ENCODE data around the gene RFX4. TPM values are rescaled to one million over a fixed set of nuclear protein-coding genes. Genes with fewer than 3 reads are reported as not detected.

The RFX4 gene
- total RNA-seq, 4 donors from 2014 or later: not detected

GRCh38 chr12:106704081-106704480 lies 121.3 kb downstream of the RFX4 start:
- Histone ChIP-seq H3K4me3 (no peak overlapping the region), H3K27ac (replicated peaks in 1 of 4) (no peak overlapping the region), H3K9me3 (peaks cover 0 to 22% (median 5%) of the 10 kb centered on the region in 4 donors), H3K4me1 (no peaks in the 10 kb centered on the region), H3K36me3 (no peaks in the 10 kb centered on the region), H3K27me3 (no peaks in the 10 kb centered on the region)
- TF ChIP-seq EP300 (IDR thresholded peaks at IDR 0.05) (no peak), POLR2AphosphoS5 (IDR thresholded peaks at IDR 0.05) (no peak), POLR2A (IDR thresholded peaks at IDR 0.05; ENCODE audit: low read depth) (no peak)
- TF ChIP-seq, protein P1, sequence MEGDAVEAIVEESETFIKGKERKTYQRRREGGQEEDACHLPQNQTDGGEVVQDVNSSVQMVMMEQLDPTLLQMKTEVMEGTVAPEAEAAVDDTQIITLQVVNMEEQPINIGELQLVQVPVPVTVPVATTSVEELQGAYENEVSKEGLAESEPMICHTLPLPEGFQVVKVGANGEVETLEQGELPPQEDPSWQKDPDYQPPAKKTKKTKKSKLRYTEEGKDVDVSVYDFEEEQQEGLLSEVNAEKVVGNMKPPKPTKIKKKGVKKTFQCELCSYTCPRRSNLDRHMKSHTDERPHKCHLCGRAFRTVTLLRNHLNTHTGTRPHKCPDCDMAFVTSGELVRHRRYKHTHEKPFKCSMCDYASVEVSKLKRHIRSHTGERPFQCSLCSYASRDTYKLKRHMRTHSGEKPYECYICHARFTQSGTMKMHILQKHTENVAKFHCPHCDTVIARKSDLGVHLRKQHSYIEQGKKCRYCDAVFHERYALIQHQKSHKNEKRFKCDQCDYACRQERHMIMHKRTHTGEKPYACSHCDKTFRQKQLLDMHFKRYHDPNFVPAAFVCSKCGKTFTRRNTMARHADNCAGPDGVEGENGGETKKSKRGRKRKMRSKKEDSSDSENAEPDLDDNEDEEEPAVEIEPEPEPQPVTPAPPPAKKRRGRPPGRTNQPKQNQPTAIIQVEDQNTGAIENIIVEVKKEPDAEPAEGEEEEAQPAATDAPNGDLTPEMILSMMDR (IDR thresholded peaks at IDR 0.05): no peak
- WGBS: 47% methylated on average over 3 of the region's 3 CpGs
- intact Hi-C loops (cut with DNase I): no loop called here
- DNase-seq (ENCODE audit: extremely low spot score): no peak

DNA sequence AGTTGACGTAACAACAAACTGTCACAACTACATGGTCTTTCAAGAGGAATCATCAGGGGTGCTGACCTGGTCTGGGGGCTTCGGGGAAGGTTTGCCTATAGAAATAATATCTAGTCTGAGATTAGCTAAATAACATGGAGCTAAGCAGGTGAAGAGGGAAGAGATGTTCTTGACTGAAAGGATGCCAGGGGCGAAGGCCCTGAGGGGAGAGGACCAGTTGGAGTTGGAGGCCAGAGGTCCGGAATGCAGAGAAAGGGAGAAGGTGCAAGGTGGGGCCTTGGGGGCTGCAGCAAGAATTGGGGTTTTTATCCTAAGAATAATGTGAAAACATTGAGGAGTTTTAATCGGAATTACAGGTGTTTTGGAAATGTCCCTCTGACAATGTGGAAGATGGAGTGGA lies 123.2 kb downstream of the RFX4 start:
- 79% methylated on average over 5 of the region's 5 CpGs for WGBS
- TF ChIP-seq POLR2AphosphoS5 (IDR thresholded peaks at IDR 0.05) (no peak), EP300 (IDR thresholded peaks at IDR 0.05) (no peak), POLR2A (IDR thresholded peaks at IDR 0.05; ENCODE audit: low read depth) (no peak)
- TF ChIP-seq, protein P1 (IDR thresholded peaks at IDR 0.05): no peak
- Histone ChIP-seq H3K4me3 (no peak overlapping the region), H3K36me3 (no peaks in the 10 kb centered on the region), H3K9me3 (peaks cover 0 to 17% (median 0%) of the 10 kb centered on the region in 4 donors), H3K27me3 (no peaks in the 10 kb centered on the region), H3K4me1 (no peaks in the 10 kb centered on the region), H3K27ac (replicated peaks in 1 of 4) (no peak overlapping the region)
- no peak for DNase-seq (ENCODE audit: extremely low spot score)
- intact Hi-C loops (cut with DNase I): no loop called here

- no peak overlapping the region for H3K27ac ChIP-seq (replicated peaks in 1 of 4)
- DNase-seq (ENCODE audit: extremely low spot score): no peak
- no peaks in the 10 kb centered on the region for H3K4me1 ChIP-seq
- intact Hi-C loops (cut with DNase I): no loop called here
- H3K9me3 ChIP-seq: no peaks in the 10 kb centered on the region
- H3K4me3 ChIP-seq: no peak overlapping the region
- no peaks in the 10 kb centered on the region for H3K36me3 ChIP-seq
- WGBS: 82% methylated on average over 7 of the region's 8 CpGs
- TF ChIP-seq POLR2A (IDR thresholded peaks at IDR 0.05; ENCODE audit: low read depth): no peak
- TF ChIP-seq POLR2AphosphoS5 (IDR thresholded peaks at IDR 0.05): no peak
- TF ChIP-seq EP300 (IDR thresholded peaks at IDR 0.05): no peak
- TF ChIP-seq, protein P1 (IDR thresholded peaks at IDR 0.05): no peak
- H3K27me3 ChIP-seq: no peaks in the 10 kb centered on the region
These were observed 126.3 kb downstream of the RFX4 start for GRCh38 chr12:106709068-106709511.

GRCh38 chr12:106710143-106710893 lies 127.5 kb downstream of the RFX4 start:
- Histone ChIP-seq H3K9me3 (no peaks in the 10 kb centered on the region), H3K4me3 (no peak overlapping the region), H3K27me3 (no peaks in the 10 kb centered on the region), H3K4me1 (no peaks in the 10 kb centered on the region), H3K27ac (replicated peaks in 1 of 4) (no peak overlapping the region), H3K36me3 (no peaks in the 10 kb centered on the region)
- 64% methylated on average over 10 of the region's 10 CpGs for WGBS
- DNase-seq (ENCODE audit: extremely low spot score): no peak
- TF ChIP-seq POLR2AphosphoS5 (IDR thresholded peaks at IDR 0.05): no peak
- TF ChIP-seq POLR2A (IDR thresholded peaks at IDR 0.05; ENCODE audit: low read depth): no peak
- TF ChIP-seq, protein P1 (IDR thresholded peaks at IDR 0.05): no peak
- TF ChIP-seq EP300 (IDR thresholded peaks at IDR 0.05): no peak
- intact Hi-C loops (cut with DNase I): no loop called here
